Upper lobe of right lung (tissue), 1 donor: ENCODE measurements around the gene LMO4. TPM values are rescaled to one million over a fixed set of nuclear protein-coding genes. Genes with fewer than 3 reads are reported as not detected.
A peak's percentile ranks its signal among the peaks of the same experiment; 100 is the strongest.

Source experiments
- ATAC-seq: fragments of 200-7000 bp; cut with Tn5 transposase; one replicate; pipeline ENCODE4 v1.9.1; 2020; ENCODE audit warnings: mild to moderate bottlenecking, moderate library complexity
- DNase-seq: peaks from one replicate; pipeline ENCODE4 v3.0.0-alpha.2; 2020
- H3K27ac ChIP-seq: fragments of 200-600 bp; one replicate; pipeline ENCODE4 v1.8.0; 2022
- H3K27me3 ChIP-seq: fragments of 200-600 bp; one replicate; pipeline ENCODE4 v1.8.0; 2022; ENCODE audit warnings: mild to moderate bottlenecking
- H3K36me3 ChIP-seq: fragments of 200-600 bp; one replicate; pipeline ENCODE4 v1.8.0; 2022
- H3K4me1 ChIP-seq: fragments of 200-600 bp; one replicate; pipeline ENCODE4 v1.8.0; 2022
- H3K4me3 ChIP-seq: fragments of 200-600 bp; one replicate; pipeline ENCODE4 v1.8.0; 2022; ENCODE audit warnings: mild to moderate bottlenecking
- H3K9me3 ChIP-seq: fragments of 200-600 bp; one replicate; pipeline ENCODE4 v1.8.0; 2022
- intact Hi-C: fragments of 100-400 bp; cut with DNase I; formaldehyde crosslinking; loops from one replicate; pipeline ENCODE4 v1.11.0; 2022
- total RNA-seq: library from RNA; stranded (reverse); fragmentation: NEBNext Ultra II Directional; extraction: Animal tissue kit (Norgen Biotek cat#: 25700); gene quantifications from one replicate; pipeline ENCODE4 v1.2.1, GENCODE V29; 2021
- TF ChIP-seq, protein P1 (sequence below): fragments of 200-600 bp; IDR thresholded peaks from one replicate; pipeline ENCODE4 v1.8.0; 2022; ENCODE audit warnings: antibody characterized with exemption
- donor health status: DM: no; HTN: yes; CAD: no; lungs with severe emphysema.

The LMO4 gene
- total RNA-seq, 1 donor from 2014 or later, result 46.5 TPM

DNA sequence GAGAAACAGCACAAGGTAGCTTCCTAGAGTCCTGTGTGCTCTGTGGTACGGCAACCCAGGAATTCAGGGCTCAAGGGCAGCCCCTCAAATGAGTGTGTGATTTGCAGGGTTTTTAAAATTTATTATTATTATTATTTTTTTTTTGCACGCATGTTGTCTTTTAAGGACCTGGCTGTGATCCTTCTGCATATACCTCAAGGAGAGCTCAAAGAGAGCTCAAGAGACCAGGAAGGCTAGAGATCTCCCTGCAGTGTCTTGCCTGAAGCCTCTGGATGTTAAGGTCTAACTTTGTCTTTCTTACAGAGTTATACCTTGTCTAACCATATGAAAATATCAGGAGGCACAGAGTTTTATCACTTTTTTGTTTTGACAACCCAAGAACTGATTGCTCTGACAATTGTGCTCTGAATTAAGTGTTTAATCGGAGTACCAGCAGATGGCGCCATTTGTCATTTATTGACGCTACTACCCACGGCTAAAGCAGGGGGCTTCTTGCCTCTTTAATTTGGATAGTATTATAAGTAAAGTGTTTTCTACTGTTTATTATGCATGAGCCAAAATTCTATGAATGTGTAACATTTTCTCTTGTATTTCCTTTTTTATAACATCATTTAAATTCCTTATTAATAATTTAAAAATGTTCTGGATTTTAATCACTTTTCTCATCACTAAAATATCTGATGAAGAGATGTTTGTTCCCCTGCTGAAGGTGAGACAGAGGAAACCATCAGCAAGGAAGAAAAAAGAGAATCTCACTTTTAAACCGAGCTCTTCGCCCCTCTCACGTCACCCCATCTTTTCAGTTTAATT, 35.8 kb upstream of the LMO4 start:
- intact Hi-C loops, result no loop called here
- peak; percentile 62 for ATAC-seq
- Histone ChIP-seq H3K4me3 (no peak overlapping the region), H3K27ac (no peak overlapping the region), H3K36me3 (no peaks in the 10 kb centered on the region), H3K27me3 (no peaks in the 10 kb centered on the region), H3K4me1 (no peaks in the 10 kb centered on the region), H3K9me3 (no peaks in the 10 kb centered on the region)
- no peak for DNase-seq
- TF ChIP-seq, protein P1, sequence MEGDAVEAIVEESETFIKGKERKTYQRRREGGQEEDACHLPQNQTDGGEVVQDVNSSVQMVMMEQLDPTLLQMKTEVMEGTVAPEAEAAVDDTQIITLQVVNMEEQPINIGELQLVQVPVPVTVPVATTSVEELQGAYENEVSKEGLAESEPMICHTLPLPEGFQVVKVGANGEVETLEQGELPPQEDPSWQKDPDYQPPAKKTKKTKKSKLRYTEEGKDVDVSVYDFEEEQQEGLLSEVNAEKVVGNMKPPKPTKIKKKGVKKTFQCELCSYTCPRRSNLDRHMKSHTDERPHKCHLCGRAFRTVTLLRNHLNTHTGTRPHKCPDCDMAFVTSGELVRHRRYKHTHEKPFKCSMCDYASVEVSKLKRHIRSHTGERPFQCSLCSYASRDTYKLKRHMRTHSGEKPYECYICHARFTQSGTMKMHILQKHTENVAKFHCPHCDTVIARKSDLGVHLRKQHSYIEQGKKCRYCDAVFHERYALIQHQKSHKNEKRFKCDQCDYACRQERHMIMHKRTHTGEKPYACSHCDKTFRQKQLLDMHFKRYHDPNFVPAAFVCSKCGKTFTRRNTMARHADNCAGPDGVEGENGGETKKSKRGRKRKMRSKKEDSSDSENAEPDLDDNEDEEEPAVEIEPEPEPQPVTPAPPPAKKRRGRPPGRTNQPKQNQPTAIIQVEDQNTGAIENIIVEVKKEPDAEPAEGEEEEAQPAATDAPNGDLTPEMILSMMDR, result peak; percentile 80

DNA sequence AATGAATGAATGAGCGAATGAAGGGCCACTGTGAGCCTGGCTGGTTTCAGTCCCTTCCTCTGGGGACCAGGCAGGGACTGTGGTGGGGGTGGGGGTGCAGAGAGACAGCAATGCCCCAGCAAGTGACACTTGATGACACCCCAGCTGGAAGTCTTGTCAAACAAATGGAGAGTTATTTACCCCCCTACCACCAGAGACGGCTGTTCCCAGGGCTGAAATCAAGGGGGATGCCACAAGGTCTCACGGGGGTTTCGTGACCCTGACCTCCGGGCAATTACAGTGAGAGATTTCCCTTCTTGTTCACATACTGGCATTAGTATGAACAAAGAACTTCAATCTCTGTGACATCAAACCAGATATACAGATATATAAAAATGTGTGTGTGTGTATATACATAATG, 34.0 kb upstream of the LMO4 start:
- no peaks in the 10 kb centered on the region for H3K9me3 ChIP-seq
- H3K4me3 ChIP-seq, result no peak overlapping the region
- DNase-seq (no peak), ATAC-seq (no peak)
- intact Hi-C loops, result no loop called here
- TF ChIP-seq, protein P1, result no peak
- H3K27me3 ChIP-seq, result no peaks in the 10 kb centered on the region
- H3K27ac ChIP-seq, result no peak overlapping the region
- H3K36me3 ChIP-seq, result no peaks in the 10 kb centered on the region
- H3K4me1 ChIP-seq, result no peaks in the 10 kb centered on the region

DNA sequence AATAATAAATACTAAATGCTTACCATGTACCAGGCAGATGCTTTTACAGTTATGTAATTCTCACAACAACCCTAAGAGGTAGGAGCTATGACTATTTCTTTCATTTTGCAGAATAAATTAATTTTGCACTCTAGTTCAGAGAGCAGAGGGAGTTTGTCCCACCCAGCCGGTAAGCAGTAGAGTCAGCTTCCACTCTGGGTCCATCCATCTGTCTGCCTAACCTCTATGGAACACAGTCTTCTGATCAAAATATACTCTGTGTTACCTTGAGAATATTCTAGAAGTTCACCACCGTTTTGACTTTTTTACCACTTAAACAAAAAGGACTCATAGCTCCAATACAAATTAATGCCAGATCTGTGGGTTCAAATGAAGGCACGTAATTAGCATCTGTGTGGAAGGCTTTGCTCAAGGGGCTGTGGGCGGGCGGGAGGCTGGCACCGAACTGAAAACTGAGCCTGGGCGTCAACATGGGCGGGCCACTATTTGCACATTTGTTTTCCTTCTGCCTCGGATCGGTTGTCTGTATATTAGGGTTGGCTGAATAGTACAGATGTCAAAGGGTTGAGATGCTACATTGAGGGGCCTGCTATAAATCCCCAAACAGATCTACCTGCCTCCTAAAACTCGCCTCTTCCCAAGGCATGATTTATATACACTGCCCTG, 33.1 kb upstream of the LMO4 start:
- Histone ChIP-seq H3K27ac (no peak overlapping the region), H3K36me3 (no peaks in the 10 kb centered on the region), H3K9me3 (no peaks in the 10 kb centered on the region), H3K4me3 (no peak overlapping the region), H3K27me3 (no peaks in the 10 kb centered on the region), H3K4me1 (no peaks in the 10 kb centered on the region)
- ATAC-seq, result no peak
- intact Hi-C loops, result no loop called here
- no peak for DNase-seq
- TF ChIP-seq, protein P1, result no peak

DNA sequence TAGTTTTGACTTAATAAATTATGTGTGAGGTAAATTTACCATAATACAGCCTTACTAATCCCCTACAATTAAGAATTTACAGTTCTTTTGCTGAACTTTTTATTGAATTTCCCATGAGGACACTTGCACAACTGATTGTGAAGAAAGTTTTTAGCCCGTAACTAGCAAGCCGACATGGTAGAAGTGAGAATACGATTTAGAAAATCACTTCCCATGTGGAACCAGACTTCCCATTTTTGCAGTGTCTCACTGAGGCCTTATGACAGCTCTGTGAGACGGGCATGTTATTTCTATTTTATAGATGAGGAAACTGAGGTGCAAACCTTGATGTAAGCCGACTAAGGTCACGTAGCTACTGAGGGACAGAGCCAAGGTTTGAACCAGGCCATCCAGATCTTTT, 32.5 kb upstream of the LMO4 start:
- Histone ChIP-seq H3K4me3 (no peak overlapping the region), H3K36me3 (no peaks in the 10 kb centered on the region), H3K4me1 (no peaks in the 10 kb centered on the region), H3K9me3 (no peaks in the 10 kb centered on the region), H3K27ac (no peak overlapping the region), H3K27me3 (no peaks in the 10 kb centered on the region)
- TF ChIP-seq, protein P1, result no peak
- intact Hi-C loops, result no loop called here
- ATAC-seq (peak; percentile 52), DNase-seq (no peak)

DNA sequence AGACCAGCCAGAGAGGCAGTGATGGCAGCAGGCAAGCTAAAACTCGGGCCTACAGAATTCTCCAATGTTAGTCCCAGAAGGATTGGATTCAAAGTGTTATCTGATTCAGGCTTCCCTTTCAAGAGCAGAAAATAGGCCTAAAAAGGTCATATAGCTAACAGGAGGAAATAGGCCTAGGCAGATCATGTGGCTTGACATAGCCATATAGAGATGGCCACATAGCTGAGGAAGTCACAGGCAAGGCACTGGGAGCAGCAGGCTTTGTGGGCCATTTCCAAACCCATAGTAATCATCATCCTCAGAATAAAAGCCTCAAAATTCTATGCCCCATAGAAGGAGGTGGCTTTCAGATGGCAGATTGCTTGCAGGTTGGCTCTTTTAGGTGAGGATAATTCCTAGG, 29.0 kb upstream of the LMO4 start:
- TF ChIP-seq, protein P1, result no peak
- Histone ChIP-seq H3K9me3 (no peaks in the 10 kb centered on the region), H3K4me3 (no peak overlapping the region), H3K27me3 (no peaks in the 10 kb centered on the region), H3K27ac (no peak overlapping the region), H3K36me3 (no peaks in the 10 kb centered on the region), H3K4me1 (no peaks in the 10 kb centered on the region)
- DNase-seq (no peak), ATAC-seq (peak; percentile 60)
- intact Hi-C loops, result no loop called here
